Stimulated activated CD8-positive, alpha-beta memory T cell treated with anti-CD3 and anti-CD28 coated beads, Interleukin-2, amount 100 ng/mL, for 48 hours (primary cell): ENCODE measurements around the gene IRF4.
A peak's percentile ranks its signal among the peaks of the same experiment; 100 is the strongest.

Source experiments
- DNase-seq, 2 donors: peaks; one replicate each; pipeline ENCODE4 v3.0.0-alpha.2; 2020; ENCODE audit warnings: low read depth in 2 of 2

IRF4 gene

DNA sequence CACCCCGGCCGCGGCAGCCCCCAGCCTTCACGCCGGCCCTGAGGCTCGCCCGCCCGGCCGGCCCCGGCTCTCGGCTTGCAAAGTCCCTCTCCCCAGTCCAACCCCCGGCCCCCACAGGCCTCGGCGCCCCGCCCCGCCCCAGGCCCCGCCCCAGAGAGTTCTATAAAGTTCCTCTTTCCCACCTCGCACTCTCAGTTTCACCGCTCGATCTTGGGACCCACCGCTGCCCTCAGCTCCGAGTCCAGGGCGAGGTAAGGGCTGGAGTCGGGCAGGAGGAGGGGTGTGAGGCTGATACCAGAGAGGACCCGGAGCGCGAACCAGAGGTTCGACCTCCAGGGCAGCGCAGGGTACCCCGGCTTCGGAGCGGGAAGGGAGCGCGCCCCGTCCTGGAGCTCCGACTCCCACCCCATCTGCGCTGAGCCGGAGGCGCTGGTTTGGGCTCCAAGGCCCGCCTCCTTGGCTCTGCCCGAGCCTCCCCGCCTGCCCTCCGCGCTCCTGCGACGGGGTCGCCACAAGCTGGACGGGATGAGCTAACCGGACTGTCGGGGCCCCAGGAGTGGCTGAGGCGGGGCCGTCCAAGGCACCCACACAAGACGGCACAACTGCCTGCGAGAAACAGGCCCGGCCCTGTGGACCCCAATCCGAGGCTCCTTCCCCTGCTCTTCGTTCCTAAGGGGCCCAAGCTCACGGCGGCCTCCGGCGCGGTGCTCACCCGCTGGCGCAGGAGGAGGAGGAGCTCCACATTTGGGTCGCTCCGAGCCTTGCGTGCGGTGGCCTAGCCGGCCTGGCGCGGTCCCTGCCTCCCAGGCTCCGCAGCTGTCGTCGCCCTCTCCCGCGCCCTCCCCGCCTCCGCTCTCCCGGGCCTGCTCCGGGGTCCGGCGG lies at the start of gene IRF4:
IRF4 (plus strand) TSS at position 194 of the 882 bp plus-strand sequence. CDS start 1,401 bp downstream, outside the sequence.
- peak; percentile 64 to 66 for DNase-seq

DNA sequence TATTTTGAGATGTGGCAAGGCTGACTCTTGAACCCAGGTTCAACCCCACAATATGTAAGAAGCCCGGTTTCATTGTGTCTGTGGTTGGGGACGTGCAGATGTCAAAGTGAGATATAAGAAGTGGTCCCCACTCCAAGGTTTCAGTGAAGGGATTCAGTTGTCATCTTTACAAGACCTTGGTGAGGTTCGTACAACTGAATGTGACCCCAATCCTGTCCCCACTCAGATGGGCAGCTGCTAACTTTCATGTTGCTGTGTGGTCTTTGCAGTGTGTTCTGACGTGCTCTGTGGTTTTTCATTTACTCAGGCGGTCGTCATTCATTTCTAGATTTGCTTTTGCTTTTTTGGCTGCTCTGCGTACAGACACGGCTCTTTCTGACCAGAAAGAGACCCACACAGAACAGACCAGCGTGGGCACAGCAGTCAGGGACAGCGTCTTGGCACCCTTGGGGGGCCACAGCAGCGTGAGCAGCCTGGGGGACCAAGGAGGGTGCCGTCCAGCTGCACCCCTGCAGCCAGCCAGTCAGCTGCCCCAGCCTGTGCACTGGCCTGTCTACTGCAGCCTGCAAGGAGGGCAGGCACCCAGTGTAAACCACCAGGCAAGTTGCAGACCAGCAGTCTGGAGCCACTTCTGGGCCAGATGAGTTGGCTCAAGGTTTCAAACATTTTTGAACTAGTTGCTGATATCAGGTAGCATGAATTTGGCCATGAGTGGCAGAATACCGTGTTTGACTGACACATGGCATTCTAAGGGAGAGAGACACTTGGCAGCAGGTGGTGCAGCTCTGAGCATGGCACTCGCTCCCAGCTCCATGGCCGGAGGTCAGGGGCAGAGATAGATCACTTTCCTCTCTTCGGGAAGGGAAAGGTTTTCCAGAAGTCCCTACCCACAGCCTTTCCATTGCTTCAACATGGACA lies 49.4 kb upstream of the IRF4 start:
- DNase-seq = no peak

DNA sequence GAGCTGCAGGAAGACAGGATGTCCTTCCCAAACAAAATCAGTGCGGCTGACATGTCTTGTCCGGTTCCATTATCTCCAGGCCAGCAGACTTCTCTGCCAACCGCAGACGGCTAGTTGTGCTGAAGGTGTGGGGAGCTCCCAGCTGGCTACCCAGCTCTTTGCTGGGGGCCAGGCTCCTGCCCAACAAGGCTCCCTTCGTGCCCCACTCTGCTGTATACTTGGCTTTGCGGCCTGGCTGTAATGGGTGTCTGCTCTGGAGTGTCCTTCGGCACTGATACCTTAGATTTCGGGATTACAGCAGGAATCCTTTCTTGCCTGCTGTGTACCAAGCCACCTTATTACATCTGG lies 48.7 kb upstream of the IRF4 start:
- DNase-seq = no peak

DNA sequence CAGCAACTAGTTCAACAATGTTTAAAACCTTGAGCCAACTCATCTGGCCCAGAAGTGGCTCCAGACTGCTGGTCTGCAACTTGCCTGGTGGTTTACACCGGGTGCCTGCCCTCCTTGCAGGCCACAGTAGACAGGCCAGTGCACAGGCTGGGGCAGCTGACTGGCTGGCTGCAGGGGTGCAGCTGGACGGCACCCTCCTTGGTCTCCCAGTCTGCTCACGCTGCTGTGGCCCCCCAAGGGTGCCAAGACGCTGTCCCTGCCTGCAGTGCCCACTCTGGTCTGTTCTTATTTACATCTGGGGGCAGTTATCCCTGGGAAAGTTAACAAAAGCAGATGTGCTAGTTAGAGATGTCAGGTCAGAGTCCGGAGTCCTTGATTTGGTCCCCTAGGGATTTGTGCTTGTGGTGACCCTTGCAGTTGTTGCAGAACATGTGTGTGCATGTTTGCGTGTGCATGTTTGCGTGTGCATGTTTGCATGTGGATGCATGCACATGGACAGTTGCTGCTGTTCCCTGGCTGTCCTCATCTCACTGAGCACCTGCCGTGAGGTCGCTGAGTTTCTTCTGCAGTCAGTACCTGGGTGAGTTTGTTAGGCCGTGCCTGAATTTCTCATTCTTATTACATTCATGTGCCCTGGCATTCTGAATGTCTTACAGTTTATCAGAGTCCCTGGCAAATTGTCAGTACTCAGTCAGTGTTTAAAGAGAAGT lies 48.2 kb upstream of the IRF4 start:
- no peak for DNase-seq

DNA sequence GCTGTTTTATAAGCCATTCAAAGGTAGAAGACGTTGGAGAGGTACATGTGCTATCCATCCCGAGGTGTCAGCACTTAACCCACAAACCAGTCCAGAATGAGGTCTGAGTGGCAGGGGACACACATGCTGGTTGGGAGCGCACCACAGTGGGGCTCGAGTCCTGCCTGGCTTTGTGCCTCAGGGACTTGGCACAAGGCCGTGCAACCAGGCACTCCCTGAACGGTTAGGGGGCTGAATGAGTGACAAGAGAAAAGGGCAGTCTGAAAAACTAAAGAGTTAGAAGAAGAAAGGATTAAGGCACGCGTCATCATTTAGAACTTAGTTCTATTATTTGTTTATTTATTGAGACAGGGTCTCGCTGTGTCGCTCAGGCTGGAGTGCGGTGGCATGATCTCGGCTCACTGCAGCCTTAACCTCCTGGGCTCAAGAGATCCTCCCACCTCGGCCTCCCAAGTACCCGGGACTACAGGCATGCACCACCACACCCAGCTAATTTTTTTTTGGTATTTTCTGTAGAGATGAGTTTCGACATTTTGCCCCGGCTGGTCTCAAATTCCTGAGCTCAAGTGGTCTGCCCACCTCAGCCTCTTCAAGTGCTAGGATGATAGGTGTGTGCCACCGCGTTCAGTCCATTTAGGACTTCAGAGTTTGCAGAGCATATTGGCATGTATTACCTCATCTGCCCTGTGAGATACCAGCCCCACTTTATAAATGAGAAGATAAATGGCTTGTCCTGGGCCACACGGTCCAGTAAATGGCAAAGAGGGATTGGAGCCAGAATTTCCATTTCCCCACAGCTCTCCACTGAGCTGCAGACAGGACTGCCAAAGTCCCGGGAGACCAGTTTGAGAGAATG lies 47.4 kb upstream of the IRF4 start:
- DNase-seq = no peak

- no peak for DNase-seq
These were observed 46.7 kb upstream of the IRF4 start for GRCh38 chr6:344816-345340.

- no peak for DNase-seq
These were observed 45.7 kb upstream of the IRF4 start for GRCh38 chr6:345747-346385.

DNA sequence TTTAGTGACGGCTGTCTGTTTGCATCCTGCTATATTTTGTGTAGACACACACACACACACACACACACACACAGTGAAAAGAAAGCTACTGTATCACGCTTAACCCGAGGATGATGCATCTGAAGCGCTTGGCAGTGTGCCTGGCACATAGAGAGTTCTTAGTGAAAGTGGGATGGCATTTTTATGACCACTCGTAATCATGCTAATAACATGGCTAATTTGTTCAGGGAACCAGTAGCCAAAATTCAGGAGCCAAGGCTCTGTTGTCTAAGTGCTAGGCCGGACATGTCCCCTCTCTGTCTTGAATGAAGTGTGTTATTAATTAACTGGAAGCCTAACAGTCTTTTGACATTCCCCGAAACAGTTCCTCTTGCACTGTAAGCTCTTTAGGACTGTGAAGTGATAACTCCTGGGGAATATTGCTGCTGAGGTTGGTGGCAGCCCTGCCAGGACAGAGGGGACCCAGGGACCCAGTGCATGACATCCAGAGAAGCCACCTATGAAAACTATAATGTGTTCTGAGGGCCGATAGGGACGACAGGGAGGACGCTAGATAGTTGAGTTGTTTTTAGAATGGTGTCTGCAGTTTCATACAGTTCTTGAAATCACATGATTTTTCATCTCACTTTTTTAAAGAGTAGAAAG lies 45.0 kb upstream of the IRF4 start:
- no peak for DNase-seq

GRCh38 chr6:347232-347631 lies 44.3 kb upstream of the IRF4 start:
- no peak for DNase-seq

DNA sequence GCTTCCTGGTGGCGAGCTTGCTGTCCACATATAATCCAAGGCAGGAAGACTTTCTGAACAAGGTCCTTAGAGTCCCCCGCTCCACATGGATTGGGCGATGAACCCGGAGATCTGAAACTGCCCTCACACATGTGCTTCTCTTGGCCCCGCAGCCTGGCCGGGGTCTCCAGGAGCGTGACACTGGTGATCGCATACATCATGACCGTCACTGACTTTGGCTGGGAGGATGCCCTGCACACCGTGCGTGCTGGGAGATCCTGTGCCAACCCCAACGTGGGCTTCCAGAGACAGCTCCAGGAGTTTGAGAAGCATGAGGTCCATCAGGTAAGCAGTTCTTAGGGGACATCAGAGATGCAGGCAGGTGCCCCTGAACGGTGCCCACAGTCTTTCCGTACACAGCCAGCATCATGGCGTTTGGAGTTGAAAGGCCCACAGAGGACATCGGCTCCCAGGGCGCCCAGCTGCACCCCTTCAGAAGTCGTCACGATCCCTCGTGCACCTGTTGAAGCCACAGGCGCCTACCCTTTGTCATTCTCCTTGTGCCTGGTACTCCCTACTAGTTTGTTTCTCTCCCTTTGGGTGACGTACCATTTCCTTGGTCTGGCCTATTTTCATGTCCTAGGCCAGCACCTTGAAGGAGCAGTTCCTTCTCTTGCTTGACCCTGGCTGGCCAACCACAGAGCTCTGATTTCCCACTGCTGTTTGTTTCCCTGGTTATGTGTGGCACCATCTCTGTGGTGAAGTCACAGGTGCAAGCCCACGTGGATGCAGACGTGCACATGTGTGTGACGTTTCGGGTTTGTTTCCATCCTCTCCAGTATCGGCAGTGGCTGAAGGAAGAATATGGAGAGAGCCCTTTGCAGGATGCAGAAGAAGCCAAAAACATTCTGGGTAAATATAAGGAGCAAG lies 43.3 kb upstream of the IRF4 start:
- DNase-seq = no peak

- DNase-seq = no peak
These were observed 42.6 kb upstream of the IRF4 start for GRCh38 chr6:348860-349396.

DNA sequence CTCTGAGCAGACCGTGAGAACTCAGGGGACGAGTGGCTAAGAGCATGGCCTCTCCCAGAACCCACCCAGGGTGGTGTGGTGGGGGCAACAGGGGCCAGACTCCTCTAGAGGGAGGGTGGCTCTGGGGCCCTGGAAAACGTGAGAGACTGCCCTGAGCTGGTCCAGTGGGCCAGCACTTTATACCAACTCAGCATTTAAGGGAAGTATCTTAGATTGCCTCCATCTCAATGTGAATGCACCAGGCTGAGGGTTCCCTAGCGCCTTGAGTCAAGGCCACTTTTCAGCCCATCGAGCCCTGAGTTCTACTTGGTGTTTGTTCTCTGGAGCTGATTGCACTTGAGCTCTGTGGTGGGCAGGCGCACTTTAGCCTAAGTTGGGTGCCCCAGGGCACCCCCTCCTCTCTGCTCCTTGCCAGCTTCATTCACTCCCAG lies 42.0 kb upstream of the IRF4 start:
- no peak for DNase-seq

DNA sequence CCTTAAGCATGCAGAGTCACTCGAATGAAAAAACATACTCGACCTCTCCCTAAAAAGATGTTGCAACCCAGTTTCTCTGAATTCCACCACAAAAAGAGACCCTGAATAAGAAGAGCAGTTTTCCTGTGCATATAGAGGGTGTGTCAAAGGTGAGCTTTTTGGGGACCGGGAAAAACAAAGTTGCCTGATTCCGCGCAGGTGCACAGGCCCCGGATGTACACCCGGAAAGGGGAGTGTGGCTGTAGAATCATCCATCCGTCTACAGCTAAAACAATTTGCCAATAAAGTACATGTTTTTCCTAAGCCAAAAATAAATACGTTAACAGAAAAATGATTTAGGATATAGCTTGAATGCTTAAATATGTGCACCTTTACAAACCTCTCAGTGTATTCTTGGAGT lies 41.2 kb upstream of the IRF4 start:
- DNase-seq = no peak

GRCh38 chr6:351011-351866 lies 40.3 kb upstream of the IRF4 start:
- no peak for DNase-seq

- no peak for DNase-seq
These were observed 39.7 kb upstream of the IRF4 start for GRCh38 chr6:351867-352289.

GRCh38 chr6:352474-352873 lies 39.1 kb upstream of the IRF4 start:
- no peak for DNase-seq

DNA sequence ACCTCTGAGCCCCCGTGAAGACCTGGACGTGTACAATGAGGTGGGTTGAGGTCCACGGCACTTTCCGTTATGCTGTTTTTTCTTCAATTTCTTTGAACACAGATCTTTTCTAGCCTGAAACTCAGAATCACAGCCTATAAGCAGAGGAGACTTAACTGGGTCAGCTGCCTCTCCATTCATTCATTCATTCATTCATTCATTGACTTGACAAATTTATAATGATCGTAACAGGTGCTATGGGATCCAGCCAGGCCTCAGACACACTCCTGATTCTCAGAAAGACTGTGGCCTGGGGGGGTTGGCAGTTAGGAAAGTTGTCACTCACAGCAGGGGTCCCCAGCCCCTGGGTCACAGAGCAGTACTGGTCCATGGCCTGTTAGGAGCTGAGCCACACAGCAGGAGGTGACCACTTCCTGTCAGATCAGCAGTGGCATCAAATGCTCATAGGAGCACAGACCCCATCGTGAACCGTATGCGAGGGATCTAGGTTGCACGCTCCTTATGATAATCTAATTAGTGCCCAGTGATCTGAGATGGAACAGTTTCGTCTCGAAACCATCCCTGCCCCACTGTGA lies 38.6 kb upstream of the IRF4 start:
- DNase-seq = no peak
